Glomerular visceral epithelial cell (primary cell): ENCODE measurements around the gene PRRG3.
"Not testable (repeated sequence)": the region's sequence is repeated elsewhere in the genome, so short reads cannot be mapped to it uniquely, and the experiment has no call there.

ENCODE experiments used
- DNase-seq: peaks from one replicate; pipeline ENCODE4 v3.0.0-alpha.2; 2016; ENCODE audit errors: extremely low spot score

Gene PRRG3

DNA sequence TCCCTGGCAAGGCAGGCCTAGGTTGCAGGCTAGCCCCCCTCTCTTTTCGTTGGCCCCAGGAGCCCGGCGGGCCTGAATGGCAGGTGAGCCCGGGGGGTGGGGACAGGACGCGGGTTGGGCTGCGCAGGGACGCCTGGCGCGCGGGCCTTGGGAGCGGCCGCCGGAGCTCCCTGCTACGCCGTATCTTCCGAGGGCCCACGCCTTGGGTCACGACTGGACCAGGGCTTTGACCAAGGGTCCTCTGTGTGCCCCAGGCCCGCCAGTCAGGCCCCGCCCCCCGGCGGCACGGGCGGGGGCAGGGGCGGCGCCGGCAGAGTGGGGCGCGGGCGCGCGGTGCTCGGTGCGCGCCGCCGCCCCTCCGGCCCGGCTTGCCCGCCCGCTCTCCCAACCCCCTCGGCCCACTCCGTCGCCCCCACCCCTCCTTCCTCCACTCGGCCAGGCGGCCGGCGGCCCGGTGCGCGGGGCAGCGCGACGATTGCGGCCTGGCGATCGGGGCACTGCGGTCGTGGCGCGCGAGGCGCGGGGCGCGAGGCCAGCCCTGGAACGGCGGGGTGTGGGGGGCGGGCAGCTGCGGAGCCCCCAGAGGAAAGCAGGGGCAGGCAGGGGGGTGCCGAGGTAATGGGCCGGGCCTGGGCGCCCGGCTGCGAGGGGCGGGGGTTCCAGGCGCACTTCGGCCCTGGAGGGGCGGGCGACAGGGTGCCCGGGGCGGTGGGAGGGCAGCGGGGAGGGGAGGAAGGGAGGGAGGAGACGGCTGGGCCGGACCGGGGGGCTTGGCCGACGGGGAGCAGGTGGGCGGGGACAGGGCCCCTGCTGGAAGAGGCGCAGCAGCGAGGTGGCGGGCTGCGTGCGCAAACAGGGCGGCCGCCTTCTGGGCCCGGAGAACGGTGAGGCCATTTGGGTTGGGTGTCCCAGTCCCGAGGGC is at the start of gene PRRG3:
PRRG3 (plus strand) TSS at position 798 of the 922 bp plus-strand sequence. CDS start 3,357 bp downstream, outside the sequence.
- DNase-seq: no peak

DNA sequence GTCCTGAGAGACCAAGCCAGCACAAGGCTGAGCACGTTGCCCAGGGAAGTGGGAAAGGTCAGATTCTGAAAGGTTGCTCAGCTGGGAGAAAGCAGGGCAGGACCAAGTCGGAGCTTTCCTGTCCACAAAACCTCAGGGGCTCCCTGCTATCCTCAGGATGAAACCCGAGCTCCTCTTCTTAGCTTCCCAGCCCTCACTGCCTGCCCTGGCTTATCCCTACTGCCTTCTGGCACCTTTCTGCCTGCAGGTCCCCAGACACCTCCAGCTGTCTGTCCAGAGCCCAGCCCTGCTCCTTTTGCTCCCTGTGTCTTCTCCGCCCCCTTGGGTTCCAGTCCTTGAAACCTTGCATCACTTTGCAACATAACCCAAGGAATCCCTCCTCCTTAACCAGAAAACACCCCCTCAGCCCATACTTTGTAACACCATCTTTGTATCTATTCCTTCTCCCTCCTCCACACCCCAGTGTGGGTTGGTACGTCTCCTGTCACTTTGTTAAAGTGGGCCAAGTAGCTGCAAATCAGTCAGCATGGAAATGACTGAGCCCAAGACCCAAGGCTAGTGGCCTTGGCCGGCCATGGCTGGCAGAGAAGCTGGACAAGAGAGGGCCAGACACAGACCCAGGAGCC is 20.0 kb upstream of the PRRG3 start:
- no peak for DNase-seq

DNA sequence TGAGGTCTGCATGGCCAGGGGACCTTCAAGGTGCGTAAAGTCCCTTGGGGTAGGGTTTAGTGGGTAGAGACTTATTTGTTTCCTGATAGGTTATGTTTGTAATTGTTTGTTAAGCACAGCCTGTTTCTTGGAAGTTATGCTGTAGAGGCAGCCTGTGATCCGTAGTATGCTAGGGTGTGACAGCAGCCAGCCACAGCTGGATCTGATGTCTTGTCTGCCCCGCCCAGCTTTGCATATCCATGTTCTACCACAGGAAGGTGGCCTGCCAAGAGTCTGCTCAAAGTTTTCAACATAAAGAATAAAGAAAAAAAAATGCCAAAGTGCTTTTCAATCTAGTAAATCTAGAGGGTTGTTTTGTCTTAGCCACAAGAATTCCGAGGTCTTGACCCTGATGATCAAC is 19.1 kb upstream of the PRRG3 start:
- DNase-seq: no peak

DNA sequence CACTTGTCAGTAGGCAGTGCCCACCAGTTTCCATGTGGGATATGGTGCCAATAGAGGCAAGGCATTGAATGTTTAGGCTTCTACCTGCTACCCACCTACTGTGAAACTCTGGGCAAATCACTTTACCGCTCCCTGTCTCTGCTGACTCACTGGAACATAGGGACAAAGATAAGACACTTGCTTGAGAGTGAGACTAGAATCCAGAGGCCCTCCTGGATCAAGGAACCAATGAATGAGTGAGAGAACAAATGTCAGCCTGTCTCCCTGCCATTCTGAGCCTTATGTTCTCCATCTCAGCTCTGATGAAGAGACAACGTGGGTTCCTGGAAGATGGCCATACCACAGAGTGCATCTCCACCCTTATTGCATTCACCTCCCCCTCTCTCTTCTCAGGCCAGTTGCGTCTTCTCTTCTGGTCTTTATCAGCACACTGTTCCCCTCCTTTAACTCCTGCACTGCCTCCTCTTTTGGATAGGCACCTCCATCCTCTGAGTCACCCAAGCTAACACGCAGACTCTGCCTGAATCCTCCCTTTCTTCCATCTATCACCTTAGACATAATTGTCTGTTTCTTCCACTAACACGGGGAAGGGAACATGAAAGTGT is 15.4 kb upstream of the PRRG3 start:
- no peak for DNase-seq

DNA sequence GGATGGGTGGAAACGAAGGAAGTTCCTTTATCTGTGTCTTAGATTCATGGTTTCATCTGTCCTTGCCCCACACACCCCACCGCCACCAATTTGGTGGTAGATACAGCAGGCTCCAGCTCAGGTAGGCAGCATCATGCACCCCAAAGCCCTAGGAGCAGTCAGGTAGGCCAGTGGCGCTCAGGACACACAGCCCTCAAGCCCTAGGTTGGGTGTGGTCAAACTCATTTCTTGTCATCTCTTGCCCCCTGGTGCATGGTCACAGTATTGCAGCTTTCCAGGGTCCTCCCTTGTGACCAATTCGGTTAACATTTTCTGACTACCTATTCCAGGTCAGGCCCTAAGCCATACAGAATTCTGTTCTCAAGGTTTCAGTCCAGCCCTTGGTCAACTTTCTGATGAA is 14.5 kb upstream of the PRRG3 start:
- no peak for DNase-seq

DNA sequence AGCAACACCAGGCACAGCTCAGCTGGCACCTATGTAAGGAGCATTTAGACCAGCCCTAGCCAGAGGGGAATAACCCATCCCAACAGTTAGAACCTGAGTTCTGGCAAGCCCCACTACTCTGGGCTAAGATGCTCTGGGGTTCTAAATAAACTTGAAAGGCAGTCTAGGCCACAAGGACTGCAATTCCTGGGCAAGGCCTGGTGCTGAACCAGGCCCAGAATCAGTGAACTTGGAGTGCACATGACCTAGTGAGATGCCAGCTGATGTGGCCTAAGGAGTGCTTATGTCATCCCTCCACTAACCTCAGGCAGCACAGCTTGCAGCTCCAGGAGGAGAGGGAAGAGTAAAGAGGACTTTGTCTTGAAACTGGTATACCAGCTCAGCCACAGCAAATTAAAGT is 7.6 kb upstream of the PRRG3 start:
- no peak for DNase-seq

DNA sequence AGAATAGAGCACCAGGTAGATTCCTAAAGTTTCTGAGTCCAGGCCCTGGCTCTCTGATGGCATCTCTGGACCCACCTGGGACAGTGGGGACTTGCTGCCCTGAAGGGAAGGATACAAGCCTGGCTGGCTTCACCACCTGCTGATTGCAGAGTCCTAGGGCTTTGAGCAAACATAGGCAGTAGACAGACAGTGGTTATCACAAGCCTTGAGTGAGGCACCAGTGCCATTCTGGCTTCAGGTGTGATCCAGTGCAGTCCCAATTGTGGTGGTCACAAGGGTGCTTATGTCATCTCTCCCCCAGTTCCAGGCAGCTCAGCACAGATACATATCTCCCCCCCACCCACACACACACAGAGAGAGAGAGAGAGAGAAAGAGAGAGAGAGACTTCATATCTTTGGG is 6.6 kb upstream of the PRRG3 start:
- no peak for DNase-seq

DNA sequence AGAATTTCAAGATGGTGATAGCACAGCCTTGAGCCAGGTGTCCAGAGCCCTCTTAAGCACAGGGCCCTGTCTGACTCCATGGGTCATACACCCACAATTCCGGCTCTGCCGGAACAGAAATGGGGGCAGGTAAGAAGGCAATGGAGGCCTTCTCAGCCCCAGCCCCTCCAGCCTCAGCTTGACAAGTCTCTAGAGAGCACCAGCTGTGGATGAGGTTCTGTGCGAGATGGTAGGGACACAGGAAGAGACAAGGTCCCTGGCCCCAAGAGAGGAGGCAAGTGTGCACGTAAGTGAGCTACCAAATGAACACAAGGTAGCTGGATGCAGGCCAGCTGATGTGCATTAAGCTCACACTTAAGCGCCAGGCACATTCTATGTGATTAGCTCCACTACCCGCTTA is 2.4 kb upstream of the PRRG3 start:
- DNase-seq: no peak

DNA sequence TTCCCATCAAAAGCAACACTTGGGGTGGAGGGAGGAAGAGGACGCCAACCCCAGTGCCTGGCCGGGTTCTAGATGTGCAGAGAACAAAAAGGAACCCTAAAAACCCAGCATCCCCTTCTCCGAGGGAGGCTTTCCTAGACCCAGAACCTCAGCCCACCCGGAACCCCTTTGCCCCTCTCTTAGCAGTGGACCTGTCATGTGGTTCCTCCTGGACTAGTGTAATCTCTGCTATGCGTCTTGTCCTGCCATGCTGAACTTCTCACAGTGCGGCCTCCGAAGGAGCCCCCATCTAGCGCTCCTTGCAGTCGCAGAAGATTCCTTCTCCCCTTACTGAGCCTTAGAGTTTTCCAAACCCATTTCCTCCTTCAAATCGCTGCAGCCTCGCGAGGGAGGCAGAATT is 1.1 kb upstream of the PRRG3 start:
- no peak for DNase-seq

DNA sequence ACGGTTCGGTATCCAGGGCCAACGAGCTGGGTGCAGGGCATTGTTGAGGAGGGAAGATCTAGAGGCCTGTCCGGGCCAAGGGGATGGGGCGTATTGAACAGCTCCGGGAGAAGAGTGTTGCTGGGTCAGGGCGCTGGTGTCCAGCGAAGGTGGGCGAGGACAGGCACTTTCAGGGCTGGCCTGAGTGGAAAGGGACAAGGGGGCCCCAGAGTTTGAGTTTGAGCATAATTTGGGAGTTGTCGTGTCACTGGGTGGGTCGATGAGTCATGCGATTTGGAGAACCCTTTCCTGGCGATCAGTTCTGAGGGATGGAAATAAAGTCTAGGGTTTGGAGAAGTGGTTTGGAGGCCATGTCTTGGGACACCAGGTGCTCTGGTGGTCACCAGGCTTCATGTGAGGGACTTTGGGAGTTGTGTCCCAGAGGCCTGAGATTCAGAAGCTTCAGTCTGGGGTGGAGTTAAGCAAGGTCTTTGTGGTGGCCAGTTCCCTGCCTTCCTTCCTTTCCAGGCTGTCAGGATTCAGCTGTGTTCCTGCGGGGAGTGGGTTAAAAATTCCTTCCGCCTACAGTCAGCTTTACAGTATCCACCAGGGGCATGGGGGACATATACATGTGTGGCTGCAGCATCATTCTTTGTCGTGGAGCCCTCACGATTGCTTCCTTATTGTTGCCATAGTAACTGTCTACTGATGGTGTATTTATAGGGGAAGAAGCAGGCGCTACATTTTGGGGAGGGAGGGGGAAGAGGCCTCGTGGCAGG is 504 bp downstream of the PRRG3 start:
- no peak for DNase-seq

DNA sequence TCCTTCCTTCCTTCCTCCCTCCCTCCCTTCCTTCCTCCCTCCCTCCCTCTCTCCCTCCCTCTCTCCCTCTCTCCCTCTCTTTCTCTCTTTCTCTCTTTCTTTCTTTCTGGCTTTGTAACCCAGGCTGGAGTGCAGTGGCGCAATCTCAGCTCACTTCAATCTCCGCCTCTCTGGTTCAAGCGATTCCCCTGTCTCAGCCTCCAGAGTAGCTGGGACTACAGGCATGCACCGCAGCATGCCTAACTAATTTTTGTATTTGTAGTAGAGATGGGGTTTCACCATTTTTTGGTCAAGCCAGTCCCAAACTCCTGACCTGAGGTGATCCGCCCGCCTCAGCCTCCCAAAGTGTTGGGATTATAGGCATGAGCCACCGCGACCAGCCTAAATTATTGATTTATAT is 1.8 kb downstream of the PRRG3 start:
- DNase-seq: not testable (repeated sequence)

DNA sequence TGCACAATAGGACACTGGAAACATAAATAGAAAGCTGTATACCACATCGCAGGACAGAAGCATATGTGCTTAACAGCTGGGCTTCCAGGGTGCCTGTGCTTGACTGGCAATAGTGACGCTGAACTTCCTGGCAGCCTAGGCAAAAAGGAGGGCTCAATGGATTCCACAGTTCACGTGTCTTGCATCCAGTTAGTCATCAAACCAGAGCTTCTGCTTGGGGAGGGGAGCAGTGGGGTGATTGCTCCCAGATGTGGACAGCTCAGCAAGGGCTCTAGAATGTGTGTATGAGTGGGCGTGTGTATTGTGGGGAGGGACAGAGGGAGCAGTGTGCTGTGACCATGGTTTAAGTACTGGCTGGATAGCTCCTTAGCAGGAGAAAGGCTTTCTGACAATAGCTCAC is 2.3 kb downstream of the PRRG3 start:
- no peak for DNase-seq

DNA sequence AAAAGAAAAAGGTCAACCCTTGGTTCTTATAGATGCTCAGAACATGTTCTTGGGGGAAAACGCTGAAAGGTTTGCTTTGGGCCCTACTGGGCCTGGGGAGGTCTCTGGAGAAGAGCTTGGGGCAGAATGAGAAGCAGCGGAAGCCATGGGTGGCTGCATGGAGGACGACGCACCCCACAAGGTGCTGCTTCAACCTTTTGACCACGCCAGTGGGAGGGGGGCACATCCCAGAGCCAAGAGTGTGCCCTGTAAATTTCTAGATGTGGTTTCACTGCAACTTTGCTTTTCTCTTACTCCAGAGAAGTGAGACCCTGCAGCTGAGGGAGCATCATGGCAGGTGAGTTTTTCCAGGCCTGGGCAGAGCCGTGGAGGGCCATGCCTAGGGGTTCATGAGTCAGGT is 3.2 kb downstream of the PRRG3 start:
- no peak for DNase-seq

DNA sequence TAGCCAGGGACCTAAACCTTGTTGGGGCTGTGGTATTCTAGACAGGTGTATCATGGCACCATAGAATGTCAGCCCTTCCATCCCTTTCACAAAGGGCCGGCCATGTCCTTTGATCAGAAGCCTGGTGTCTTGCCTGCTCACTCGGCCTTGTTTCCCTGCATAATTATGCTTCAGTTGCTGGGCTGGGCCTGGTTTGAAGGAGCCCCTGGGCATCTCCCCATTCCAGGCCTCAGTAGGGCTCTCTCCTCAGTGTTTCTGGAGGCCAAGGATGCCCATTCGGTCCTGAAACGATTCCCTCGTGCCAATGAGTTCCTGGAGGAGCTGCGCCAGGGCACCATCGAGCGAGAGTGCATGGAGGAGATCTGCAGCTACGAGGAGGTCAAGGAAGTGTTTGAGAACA is 4.5 kb downstream of the PRRG3 start:
- no peak for DNase-seq

DNA sequence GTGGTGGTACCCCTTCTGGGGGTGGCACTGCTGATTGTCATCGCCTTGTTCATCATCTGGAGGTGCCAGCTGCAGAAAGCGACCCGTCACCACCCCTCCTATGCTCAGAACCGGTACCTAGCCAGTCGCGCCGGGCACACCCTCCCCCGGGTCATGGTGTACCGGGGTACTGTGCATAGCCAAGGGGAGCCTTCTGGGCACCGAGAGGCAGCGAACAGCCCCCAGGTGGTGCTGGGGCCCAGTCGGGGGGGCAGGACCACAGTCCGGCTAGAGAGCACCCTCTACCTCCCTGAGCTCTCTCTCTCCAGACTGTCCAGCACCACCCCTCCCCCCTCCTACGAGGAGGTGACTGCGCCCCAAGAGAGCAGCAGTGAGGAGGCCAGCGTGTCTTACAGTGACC is 5.3 kb downstream of the PRRG3 start:
- DNase-seq: no peak

DNA sequence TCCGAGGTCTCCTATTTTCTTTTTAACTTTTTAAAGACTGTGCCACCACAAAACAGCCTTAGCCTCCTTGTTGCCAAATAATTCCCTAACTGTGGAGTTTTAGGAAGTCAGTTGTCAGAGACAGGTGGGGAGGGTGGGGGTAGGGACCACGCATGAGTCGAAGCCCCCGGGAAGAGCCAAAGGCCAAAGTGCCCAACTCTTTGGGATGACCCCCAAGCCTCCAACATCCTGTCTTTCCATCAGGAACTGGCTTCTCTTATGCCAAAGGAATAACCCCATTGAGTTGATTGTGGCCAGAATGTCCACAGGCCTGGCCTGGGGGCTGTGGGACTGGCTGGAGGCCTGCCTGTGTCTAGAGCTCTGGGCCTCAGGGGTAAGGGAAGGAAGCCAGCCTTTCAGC is 5.8 kb downstream of the PRRG3 start:
- no peak for DNase-seq

DNA sequence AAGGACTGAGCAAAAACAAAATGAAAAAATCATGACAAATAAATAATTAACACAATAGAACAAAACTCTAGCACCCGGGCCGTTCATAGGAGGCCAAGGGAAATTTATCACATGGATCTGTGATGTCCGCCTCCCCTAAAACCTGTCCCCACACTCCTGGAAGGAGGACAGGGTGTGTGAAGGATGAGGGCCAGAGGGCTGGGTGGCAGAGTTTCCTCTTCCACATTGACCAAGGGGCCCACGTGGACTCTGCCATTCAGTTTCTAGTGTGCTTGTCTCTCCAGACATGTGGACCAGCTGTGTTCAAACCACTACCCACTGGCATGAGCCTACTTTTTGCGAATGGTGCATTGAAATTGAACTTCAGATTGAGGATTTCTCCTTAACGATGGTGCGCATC is 6.3 kb downstream of the PRRG3 start:
- DNase-seq: no peak

DNA sequence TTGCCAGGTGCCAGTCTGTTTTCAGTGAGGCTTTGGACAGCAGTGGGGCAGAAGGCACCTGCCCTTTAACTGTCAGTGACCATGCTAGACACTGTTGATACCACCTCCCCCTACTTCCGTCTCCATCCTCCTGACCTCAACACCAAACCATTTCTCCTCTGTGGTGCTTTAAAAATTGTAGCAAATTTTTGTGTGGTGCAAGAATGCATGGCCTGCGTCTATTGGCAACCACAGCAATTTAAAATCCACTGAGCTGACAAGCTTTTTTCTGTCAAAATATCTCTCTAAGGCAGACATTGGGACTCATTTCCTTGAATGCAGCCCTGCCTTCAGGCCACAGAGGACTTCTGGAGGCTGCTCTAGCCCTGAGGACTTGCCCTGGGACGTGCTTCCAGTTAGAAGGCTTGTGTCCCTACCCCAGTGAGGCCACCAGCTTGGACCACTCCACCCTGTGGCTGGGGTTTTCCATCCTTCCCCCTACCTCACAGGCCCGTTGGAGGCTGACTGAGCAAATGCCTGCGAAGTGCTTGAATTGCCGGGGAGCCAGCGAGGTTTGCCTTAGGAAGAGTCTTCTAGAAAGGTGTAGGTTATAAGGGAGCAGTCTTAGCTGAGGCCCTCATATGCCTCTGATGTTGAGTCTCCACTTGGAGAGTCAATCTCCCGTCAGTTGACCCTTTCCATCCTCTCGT is 6.9 kb downstream of the PRRG3 start:
- DNase-seq: no peak

DNA sequence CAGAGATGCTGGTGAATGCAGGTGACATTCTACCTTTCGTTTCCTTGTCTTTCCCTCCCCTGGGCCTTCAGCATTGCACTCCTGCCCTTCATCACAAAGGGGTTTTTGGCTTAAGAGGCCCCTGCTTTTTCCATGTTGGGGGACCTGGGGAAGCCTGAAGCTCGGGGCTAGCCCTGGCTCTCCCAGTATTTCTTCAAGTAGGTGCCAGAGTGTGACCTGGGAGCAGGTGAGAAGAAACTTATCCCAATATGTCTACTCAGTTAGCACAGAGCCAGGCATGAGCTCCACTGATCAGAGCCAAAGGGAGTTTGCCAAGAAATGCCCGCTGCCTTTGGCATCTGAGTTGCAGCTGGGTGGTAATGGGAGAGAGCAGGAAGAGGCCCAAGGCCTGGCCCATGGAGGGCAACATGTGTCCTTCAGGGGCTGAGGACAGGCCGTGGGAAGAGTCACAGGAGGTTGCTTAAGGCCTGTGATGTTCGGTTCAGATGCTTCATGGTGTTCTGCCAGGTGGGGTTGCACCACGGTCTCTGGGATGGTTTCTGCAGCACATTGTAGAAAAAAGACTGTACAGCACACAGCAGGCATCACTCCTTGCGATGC is 7.6 kb downstream of the PRRG3 start:
- no peak for DNase-seq

DNA sequence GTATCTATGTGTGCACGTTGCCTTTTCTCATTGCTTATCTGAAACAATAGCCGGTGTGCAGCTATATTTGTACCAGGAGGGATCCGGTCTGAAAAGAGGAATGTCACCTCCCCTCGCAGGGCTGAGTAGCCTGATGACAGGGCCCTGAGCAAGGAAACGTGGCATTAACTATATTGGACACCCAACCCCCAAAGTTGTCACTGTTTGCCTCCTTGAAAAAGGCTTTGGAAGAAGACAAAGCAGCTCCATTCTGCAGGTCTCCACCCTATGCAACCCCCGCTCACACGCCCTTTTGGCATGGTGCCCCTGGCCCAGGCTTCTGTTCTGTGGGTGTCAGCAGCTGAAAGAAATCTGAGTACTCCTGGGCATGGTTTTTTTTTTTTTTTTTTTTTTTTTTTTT is 8.2 kb downstream of the PRRG3 start:
- DNase-seq: no peak

DNA sequence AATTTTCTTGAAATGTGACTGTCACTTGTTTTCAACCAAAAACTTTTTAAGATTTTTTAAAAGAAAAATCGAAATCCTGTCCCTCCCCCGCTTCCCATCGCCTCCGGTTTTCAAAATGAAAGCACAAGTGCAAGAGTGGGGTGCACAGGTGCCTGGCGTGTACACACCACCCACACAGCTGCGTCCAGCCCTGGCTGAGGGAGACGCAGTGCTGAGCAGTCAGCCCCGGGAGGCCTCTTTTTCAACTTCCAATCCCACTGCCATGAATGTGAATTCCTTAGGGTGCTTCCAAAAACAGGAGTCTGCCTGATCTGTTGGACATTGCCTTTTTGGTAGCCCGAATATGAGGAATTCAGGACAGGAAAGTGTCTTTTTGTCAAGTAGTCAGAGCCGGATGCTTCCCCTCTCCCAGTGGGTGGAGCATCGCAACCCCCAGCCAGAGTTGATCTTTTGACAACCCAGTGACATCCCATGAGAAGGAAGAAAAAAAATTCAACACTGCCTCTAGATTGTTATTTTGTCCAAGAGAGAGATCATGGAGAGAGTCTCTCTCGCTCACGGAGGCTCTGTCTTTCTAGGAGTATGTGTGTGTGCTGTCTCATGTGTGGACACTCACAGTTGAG is 8.9 kb downstream of the PRRG3 start:
- DNase-seq: no peak
